GM23248 (cell line): ENCODE measurements around the gene TTN.
"Not testable (repeated sequence)": the region's sequence is repeated elsewhere in the genome, so short reads cannot be mapped to it uniquely, and the experiment has no call there.

ENCODE experiments used
- EZH2 ChIP-seq: fragments of 200-600 bp; sonication (generic); IDR thresholded peaks from 2 replicates; pipeline ENCODE4 v1.6.1; 2018; ENCODE audit warnings: antibody characterized with exemption, mild to moderate bottlenecking; ENCODE audit not compliant: insufficient read depth, poor library complexity, severe bottlenecking
- EZH2phosphoT487 ChIP-seq: fragments of 200-600 bp; sonication (generic); IDR thresholded peaks from 2 replicates; pipeline ENCODE4 v1.6.1; 2018; ENCODE audit warnings: antibody characterized with exemption, moderate library complexity, mild to moderate bottlenecking, low read depth; ENCODE audit not compliant: insufficient read depth

DNA sequence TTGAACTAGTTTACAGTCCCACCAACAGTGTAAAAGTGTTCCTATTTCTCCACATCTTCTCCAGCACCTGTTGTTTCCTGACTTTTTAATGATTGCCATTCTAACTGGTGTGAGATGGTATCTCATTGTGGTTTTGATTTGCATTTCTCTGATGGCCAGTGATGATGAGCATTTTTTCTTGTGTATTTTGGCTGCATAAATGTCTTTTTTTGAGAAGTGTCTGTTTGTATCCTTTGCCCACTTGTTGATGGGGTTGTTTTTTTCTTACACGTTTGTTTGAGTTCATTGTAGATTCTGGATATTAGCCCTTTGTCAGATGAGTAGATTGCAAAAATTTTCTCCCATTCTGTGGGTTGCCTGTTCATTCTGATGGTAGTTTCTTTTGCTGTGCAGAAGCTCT lies 281.8 kb downstream of the TTN start:
- not testable (repeated sequence) for TF ChIP-seq EZH2phosphoT487, EZH2
